Measurements from ENCODE around the gene RAPGEF2.

DNA sequence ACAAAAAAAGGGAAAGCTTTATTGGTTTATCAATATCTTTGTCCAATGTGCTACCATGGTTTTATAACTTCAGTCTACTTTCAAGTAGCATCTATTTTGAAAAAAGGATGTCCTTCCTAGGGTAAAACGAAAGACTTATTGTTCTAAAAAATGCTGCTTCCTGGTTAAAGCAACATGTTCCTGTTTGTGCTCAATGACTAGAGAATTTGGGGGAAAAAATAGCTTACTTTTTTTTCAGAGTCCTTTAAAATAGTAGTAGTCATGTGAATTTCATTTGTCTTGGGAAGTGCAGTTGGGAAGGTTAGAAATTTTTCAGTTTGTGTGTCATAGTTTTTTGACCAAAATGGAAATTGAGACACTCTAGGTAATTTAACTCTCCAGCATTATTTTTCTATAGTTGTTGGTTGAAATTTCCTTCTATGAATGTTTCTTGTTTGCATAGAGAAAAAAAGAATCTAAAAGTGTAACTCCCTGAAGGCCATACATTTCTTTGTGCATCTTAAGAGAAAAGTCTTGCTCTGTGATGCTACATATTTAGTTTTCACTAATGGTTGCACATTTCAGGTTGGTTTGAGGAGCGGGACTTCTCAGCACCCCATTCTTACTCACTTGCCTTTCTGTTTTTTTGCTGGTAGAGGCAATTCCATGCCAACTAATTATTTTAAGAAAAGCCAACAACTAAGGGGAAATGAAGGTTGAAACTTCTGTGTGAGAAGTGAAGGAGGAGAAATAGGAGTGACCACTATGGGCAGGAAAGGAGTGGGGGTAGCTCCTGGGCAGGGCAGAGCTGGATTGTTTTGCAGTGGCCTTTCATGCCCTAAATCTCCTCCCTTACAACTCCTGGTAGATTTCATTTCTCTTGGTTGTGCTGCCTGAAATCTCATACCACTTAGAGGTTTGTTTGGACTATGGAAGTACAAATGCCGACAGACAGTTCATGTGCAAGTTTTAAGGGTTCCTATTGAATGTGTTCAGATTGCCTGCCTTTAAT lies 76.4 kb downstream of the RAPGEF2 start:
- no peak for TF ChIP-seq EZH2 (IDR thresholded peaks at IDR 0.05; ENCODE audit: borderline replicate concordance, insufficient read depth, low read depth, low read length, poor library complexity, severe bottlenecking)
- TF ChIP-seq CTCF (IDR thresholded peaks at IDR 0.05) = no peak

All from B cell (primary cell).